ENCODE measurements around the gene RNF220.

- TF ChIP-seq CTCF (IDR thresholded peaks at IDR 0.05; ENCODE audit: insufficient read depth, low read depth, low read length) (no peak), EZH2 (IDR thresholded peaks at IDR 0.05; ENCODE audit: insufficient read depth, low read length) (no peak)
Observed at GRCh38 chr1:44547837-44548236, 142.8 kb downstream of the RNF220 start.

Measured in astrocyte (in vitro differentiated cells and primary cell).